IMR-90 (cell line): ENCODE results near the gene NR2C2. TPM values are rescaled to one million over a fixed set of nuclear protein-coding genes. Genes with fewer than 3 reads are reported as not detected.

Experiments used
- ATAC-seq: fragments of 200-7000 bp; cut with Tn5 transposase; 2 replicates; pipeline ENCODE4 v1.9.1; 2020; ENCODE audit warnings: low read depth, mild to moderate bottlenecking, moderate library complexity
- BruUV-seq: library from RNA; stranded (reverse); fragments of 400-500 nt; replicated peaks from 2 replicates; lab custom pipeline; 2021; lab: Mats Ljungman, UMichigan
- CTCF ChIA-PET: fragments of 300-600 bp; formaldehyde crosslinking; extraction: SDS; loops from one replicate; lab custom pipeline; 2021; ENCODE audit warnings: antibody characterized with exemption; lab: Yijun Ruan, JAX
- POLR2A ChIA-PET: fragments of 300-600 bp; sonication (Branson Sonifier 250); formaldehyde crosslinking; loops from one replicate; lab custom pipeline; 2022; ENCODE audit warnings: antibody characterized with exemption; ENCODE audit not compliant: unreplicated experiment; lab: Charles Lee
- DNase-seq: peaks from one replicate; pipeline ENCODE4 v3.0.0; 2013
- H2AFZ ChIP-seq: replicated peaks from 2 replicates; pipeline ENCODE3; 2013; ENCODE audit warnings: low read length, mild to moderate bottlenecking; ENCODE audit not compliant: poor library complexity
- H2AK5ac ChIP-seq: 2 replicates; pipeline ENCODE4 v1.6.1; 2013; ENCODE audit warnings: low read depth, low read length, inconsistent platforms
- H2AK9ac ChIP-seq: replicated peaks from 2 replicates; pipeline ENCODE3; 2013; ENCODE audit warnings: mild to moderate bottlenecking, low read depth, low read length, moderate library complexity; ENCODE audit not compliant: poor library complexity
- H2BK120ac ChIP-seq: 2 replicates; pipeline ENCODE4 v1.6.1; 2013; ENCODE audit warnings: low read depth, low read length, inconsistent platforms
- H2BK15ac ChIP-seq: 3 replicates; pipeline ENCODE4 v1.6.1; 2013; ENCODE audit warnings: low read depth, low read length, inconsistent platforms
- H2BK20ac ChIP-seq: 2 replicates; pipeline ENCODE4 v1.6.1; 2013; ENCODE audit warnings: low read depth, mild to moderate bottlenecking, inconsistent platforms, low read length, moderate library complexity
- H2BK5ac ChIP-seq: 2 replicates; pipeline ENCODE4 v1.6.1; 2013; ENCODE audit warnings: mild to moderate bottlenecking, low read depth, low read length, inconsistent platforms; ENCODE audit not compliant: poor library complexity, severe bottlenecking
- H3K14ac ChIP-seq: replicated peaks from 2 replicates; pipeline ENCODE4 v1.6.1; 2013; ENCODE audit warnings: low read depth, low read length, inconsistent platforms
- H3K18ac ChIP-seq: 2 replicates; pipeline ENCODE4 v1.6.1; 2013; ENCODE audit warnings: low read depth, low read length, control low read depth
- H3K23ac ChIP-seq: 2 replicates; pipeline ENCODE4 v1.6.1; 2013; ENCODE audit warnings: low read depth, low read length, inconsistent platforms
- H3K27ac ChIP-seq: 2 replicates; pipeline ENCODE4 v1.5.1; 2013; ENCODE audit warnings: mild to moderate bottlenecking, control low read depth, low read length; ENCODE audit not compliant: insufficient read depth
- H3K27me3 ChIP-seq: 2 replicates; pipeline ENCODE4 v1.6.1; 2013; ENCODE audit warnings: low read length; ENCODE audit not compliant: control insufficient read depth, insufficient read depth
- H3K36me3 ChIP-seq: 2 replicates; pipeline ENCODE4 v1.6.1; 2013; ENCODE audit warnings: low read length, mixed read lengths; ENCODE audit not compliant: control insufficient read depth, insufficient read depth
- H3K4ac ChIP-seq: 2 replicates; pipeline ENCODE4 v1.6.1; 2013; ENCODE audit warnings: low read depth, low read length, inconsistent platforms
- H3K4me1 ChIP-seq: 2 replicates; pipeline ENCODE4 v1.6.1; 2013; ENCODE audit warnings: low read length, mixed read lengths; ENCODE audit not compliant: control insufficient read depth, insufficient read depth
- H3K4me2 ChIP-seq: 2 replicates; pipeline ENCODE4 v1.6.1; 2013; ENCODE audit warnings: low read depth, mild to moderate bottlenecking, control low read depth, low read length, moderate library complexity
- H3K4me3 ChIP-seq: 2 replicates; pipeline ENCODE4 v1.5.1; 2013; ENCODE audit warnings: low read depth, mild to moderate bottlenecking, control low read depth, low read length, moderate library complexity; ENCODE audit not compliant: insufficient read depth
- H3K56ac ChIP-seq: 2 replicates; pipeline ENCODE4 v1.6.1; 2013; ENCODE audit warnings: low read length, inconsistent platforms; ENCODE audit not compliant: insufficient read depth; ENCODE audit errors: extremely low read depth
- H3K79me1 ChIP-seq, 2 experiments: 2 replicates each; pipeline ENCODE4 v1.6.1; 2013; ENCODE audit warnings: low read length in 2 of 2, inconsistent platforms in 1 of 2, low read depth in 1 of 2
- H3K9ac ChIP-seq: 2 replicates; pipeline ENCODE4 v1.6.1; 2013; ENCODE audit warnings: low read depth, low read length, control low read depth
- H3K9me1 ChIP-seq: 2 replicates; pipeline ENCODE4 v1.6.1; 2013; ENCODE audit warnings: low read length, inconsistent platforms; ENCODE audit not compliant: insufficient read depth
- H3K9me3 ChIP-seq: 2 replicates; pipeline ENCODE4 v1.6.1; 2013; ENCODE audit warnings: low read length; ENCODE audit not compliant: control insufficient read depth, insufficient read depth
- H4K20me1 ChIP-seq: 2 replicates; pipeline ENCODE4 v1.6.1; 2013; ENCODE audit warnings: low read length, inconsistent platforms; ENCODE audit not compliant: insufficient read depth
- H4K5ac ChIP-seq: 2 replicates; pipeline ENCODE4 v1.6.1; 2013; ENCODE audit warnings: mild to moderate bottlenecking, low read depth, low read length, control low read depth
- H4K8ac ChIP-seq, 2 experiments: 2 replicates each; pipeline ENCODE4 v1.6.1; 2013; ENCODE audit warnings: low read depth in 2 of 2, low read length in 2 of 2, control low read depth in 1 of 2, inconsistent platforms in 1 of 2
- H4K91ac ChIP-seq: 2 replicates; pipeline ENCODE4 v1.6.1; 2013; ENCODE audit warnings: low read depth, low read length, inconsistent platforms; ENCODE audit not compliant: insufficient read depth
- BHLHE40 ChIP-seq: fragments of 150-350 bp; IDR thresholded peaks from 2 replicates; pipeline ENCODE4 v1.6.1; 2016; ENCODE audit warnings: mild to moderate bottlenecking, low read depth, low read length
- CEBPB ChIP-seq: IDR thresholded peaks from 2 replicates; pipeline ENCODE4 v1.6.1; 2012; ENCODE audit warnings: low read depth, low read length, improper control_type of control experiment
- WGBS, 2 experiments: methylation state at CpG; one replicate each; pipeline versions ENCODE4 v1.1.5 to v1.1.7; 2013; ENCODE audit warnings: missing lambda C conversion rate in 2 of 2; ENCODE audit not compliant: insufficient read length in 1 of 2; ENCODE audit errors: extremely low coverage in 2 of 2; 5-methylcytosine and 5-hydroxymethylcytosine counted together
- dilution Hi-C: fragments of 300-500 bp; cut with HindIII; formaldehyde crosslinking; loops from one replicate; pipeline ENCODE4 v1.14.3; 2018; ENCODE audit warnings: low sequenced_read_pairs; ENCODE audit not compliant: unreplicated experiment
- in situ Hi-C: fragments of 300-500 bp; cut with MboI; formaldehyde crosslinking; loops from 3 replicates; pipeline ENCODE4 v1.14.3; 2019; ENCODE audit warnings: low sequenced_read_pairs, inconsistent platforms, mixed read lengths
- intact Hi-C: fragments of 100-400 bp; cut with micrococcal nuclease; formaldehyde crosslinking; loops from 2 replicates; pipeline ENCODE4 v1.10.0; 2022
- polyA plus RNA-seq, 3 experiments: library from polyadenylated mRNA; depleted of rRNA; stranded (reverse); fragments of >200 nt; gene quantifications; 2 replicates each; pipeline ENCODE4 v1.2.3, GENCODE V29; 2012; ENCODE audit warnings: low replicate concordance in 1 of 3
- total RNA-seq: library from RNA; depleted of rRNA; stranded (reverse); fragments of >200 nt; gene quantifications from 2 replicates; pipeline ENCODE4 v1.2.3, GENCODE V29; 2012

NR2C2 gene
- total and polyA plus RNA-seq, 2 of the 4 experiments (the other 2 are of a cell fraction): 10.4 to 13.8 TPM

- H2BK120ac ChIP-seq: no peak overlapping the region
- H3K9me3 ChIP-seq: no peaks in the 10 kb centered on the region
- no peak overlapping the region for H4K8ac ChIP-seq
- H3K23ac ChIP-seq: no peak overlapping the region
- no peak overlapping the region for H3K9ac ChIP-seq
- H3K27ac ChIP-seq: no peak overlapping the region
- no peak overlapping the region for H3K18ac ChIP-seq
- no peak overlapping the region for H3K14ac ChIP-seq
- H2BK5ac ChIP-seq: no peak overlapping the region
- H3K4me1 ChIP-seq: no peaks in the 10 kb centered on the region; the same call in 1 of the 2 replicates
- no peak overlapping the region for H2BK15ac ChIP-seq
- no peak overlapping the region for H2BK20ac ChIP-seq
- POLR2A ChIA-PET: no interaction called here
- BruUV-seq: no TSS peak
- no peak overlapping the region for H3K4ac ChIP-seq
- WGBS, 2 experiments: no CpG with 5 or more reads among the region's 4 CpGs
- in situ Hi-C loops (no loop called here), dilution Hi-C loops (no loop called here), intact Hi-C loops (no loop called here)
- H2AK9ac ChIP-seq: no peak overlapping the region
- no peak overlapping the region for H4K5ac ChIP-seq
- no peak overlapping the region for H3K56ac ChIP-seq
- ATAC-seq (peak; percentile 94), DNase-seq (peak; percentile 97)
- H3K9me1 ChIP-seq: peaks cover 5% of the 10 kb centered on the region; the same call in 1 of the 2 replicates
- CTCF ChIA-PET: interaction anchor here (0.6 to 1.0 kb wide), 2 partner anchors 45 to 52 kb away, joined by 3 to 5 read pairs; no protein-coding TSS in a partner anchor
- TF ChIP-seq CEBPB: peak; percentile 32; the same call in 1 of the 2 replicates
- no peak for TF ChIP-seq BHLHE40
- peaks cover 3% of the 10 kb centered on the region for H4K20me1 ChIP-seq
- H3K4me3 ChIP-seq: no peak overlapping the region
- no peaks in the 10 kb centered on the region for H3K27me3 ChIP-seq
- H4K91ac ChIP-seq: no peak overlapping the region
- H3K79me1 ChIP-seq: peaks cover 16 to 53% of the 10 kb centered on the region in 2 experiments
- no peak overlapping the region for H2AFZ ChIP-seq
- peaks cover 5% of the 10 kb centered on the region for H3K36me3 ChIP-seq
- no peak overlapping the region for H2AK5ac ChIP-seq
- no peak overlapping the region for H3K4me2 ChIP-seq
Observed at GRCh38 chr3:15007681-15008141, 60.3 kb downstream of the NR2C2 start.
